ENCODE measurements around the gene PCSK6.
"Not testable (repeated sequence)": the region's sequence is repeated elsewhere in the genome, so short reads cannot be mapped to it uniquely, and the experiment has no call there.

Gene PCSK6

GRCh38 chr15:101303408-101303807, 186.1 kb downstream of the PCSK6 start:
- DNase-seq, result no peak

DNA sequence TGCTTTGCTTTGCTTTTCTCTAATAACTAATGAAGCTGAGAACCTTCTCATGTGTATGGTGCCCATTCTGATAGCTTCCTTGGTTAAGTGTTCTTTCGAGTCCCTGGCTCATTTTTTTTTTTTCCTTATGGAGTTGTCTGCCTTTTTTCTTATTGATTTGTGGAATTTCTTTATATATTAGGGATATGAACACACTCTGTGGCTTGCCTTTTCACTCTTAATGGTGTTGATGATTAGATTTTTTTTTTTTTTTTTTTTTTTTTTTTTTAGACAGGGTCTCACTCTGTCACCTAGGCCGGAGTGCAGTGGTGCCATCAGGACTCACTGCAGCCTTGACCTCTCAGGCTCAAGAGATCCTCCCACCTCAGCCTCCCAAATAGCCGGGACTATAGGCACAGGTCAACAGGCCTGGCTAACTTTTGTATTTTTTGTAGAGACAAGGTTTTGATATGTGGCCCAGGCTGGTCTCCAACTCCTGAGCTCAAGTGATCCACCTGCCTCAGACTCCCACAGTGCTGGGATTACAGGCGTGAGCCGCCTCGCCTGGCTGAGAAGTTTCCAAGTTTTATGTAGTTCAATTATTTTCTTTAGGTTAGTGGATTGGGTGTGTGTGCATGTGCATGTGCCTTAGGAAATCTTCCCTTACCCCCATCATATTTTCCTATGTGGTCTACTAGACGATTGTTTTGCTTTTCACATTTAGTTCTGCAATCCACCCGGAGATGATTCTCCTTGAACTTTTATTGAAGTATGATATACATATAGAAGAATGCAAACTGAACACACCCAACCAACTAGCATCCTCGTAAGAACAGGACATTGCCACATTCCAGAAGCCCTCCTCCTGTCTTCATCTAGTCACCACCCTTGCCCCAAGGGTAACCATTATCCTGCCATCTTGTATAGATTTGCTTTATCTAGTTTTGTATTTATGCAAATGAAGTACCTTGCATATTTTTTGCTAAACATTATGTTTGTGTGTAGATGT, 192.8 kb downstream of the PCSK6 start:
- no peak for DNase-seq

- no peak for DNase-seq
Observed at GRCh38 chr15:101295607-101296161, 193.8 kb downstream of the PCSK6 start.

- peak; percentile 97 for DNase-seq
Observed at GRCh38 chr15:101294731-101295606, 194.5 kb downstream of the PCSK6 start, which contains the start of gene SNRPA1. Gene SNRPA1, minus strand, starts transcription at chr15:101295248. Its CDS starts 70 bp downstream, at chr15:101295178.

DNA sequence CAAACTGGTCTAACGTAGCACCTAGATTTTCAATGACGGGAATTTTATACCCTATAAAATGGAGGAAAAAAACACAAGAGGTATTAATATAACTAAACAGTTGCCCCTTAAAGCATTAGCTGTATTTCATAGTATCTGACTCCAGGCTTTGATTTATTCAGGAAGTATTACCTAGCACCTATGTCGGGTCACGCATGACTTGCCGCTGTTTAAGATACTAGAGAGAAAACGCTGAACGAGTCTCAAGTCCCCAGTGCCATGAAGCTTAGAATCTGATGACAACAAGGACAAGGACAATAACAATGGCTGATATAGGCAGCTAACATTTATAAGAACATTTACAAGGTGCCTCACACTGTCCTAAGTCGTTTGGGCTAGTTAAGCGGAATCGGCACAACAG, 196.4 kb downstream of the PCSK6 start:
- no peak for DNase-seq

- no peak for DNase-seq
Observed at GRCh38 chr15:101288905-101289513, 200.5 kb downstream of the PCSK6 start.

- DNase-seq, result not testable (repeated sequence)
Observed at GRCh38 chr15:101287342-101287741, 202.2 kb downstream of the PCSK6 start.

- no peak for DNase-seq
Observed at GRCh38 chr15:101286471-101287114, 202.9 kb downstream of the PCSK6 start.

DNA sequence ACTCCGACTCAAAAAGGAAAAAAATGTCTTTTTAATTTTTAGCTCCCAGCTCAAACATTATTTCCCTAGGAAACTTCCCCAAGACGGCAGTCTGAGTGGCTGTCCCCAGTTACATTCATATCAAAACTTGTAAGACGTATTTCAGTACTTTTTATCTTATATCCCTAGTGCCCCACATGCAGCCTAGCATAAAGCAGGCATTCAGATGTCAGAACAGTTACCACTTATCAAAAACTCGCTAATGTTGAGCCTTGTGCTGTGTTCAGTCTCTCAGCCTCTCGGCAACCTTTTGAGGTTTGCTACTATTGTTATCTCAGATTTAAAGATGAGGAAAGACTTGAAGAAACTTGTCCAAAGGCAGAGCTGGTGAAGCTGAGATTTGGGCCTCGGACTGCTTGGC, 205.6 kb downstream of the PCSK6 start:
- DNase-seq, result no peak

DNA sequence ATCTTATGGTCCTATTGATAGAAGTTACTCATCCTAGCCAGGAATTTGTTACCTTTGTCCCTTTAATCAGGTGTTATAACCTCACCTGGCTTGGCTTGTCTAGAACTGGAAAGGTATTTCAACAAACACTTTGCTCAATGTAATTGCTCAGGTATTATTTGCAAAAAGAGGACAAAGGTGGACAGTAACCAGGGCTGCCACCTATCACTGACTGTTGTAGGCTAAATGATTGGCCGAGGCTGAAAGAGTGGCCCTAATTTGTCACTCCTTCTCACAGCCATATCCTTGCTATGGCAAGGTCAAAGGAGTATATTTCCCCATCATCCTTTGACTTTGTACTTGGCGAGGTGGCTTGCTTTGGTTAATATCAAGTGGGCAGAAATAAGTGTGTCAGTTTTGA, 209.5 kb downstream of the PCSK6 start:
- DNase-seq, result no peak

DNA sequence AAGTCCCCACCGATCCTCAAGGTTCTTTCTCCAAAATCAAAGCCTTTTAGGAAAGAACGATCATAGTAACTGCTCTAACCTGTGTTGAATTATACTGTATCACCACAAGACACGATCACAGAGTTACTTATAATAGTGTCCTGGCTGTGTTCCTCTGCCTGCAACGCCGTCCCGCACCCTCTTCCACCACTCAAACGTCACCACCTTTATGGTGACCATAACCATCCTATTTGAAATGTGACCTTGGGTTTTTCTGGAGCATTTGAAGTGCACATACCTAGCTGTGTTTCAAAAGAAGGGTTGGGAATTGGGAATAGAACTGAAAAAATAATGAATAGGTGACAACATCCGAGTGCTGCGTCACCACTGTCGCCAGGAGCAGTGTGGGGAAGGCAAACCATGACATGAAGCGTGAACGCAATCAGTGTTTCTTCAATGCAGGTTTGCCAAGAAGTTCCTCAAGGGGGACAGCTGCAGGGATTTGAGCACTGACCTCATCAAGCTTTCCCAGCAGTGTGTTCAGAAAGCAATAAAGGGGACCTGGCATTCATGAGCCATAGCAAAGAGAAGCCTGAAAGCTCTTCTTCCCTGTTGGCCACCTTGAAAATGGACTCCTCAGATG, 211.5 kb downstream of the PCSK6 start:
- no peak for DNase-seq

GRCh38 chr15:101277038-101277822, 212.3 kb downstream of the PCSK6 start, which contains the start of gene SELENOS:
Gene SELENOS, minus strand, starts transcription at chr15:101277485. Its CDS starts 68 bp downstream, at chr15:101277417.
- peak; percentile 88 for DNase-seq

- no peak for DNase-seq
Observed at GRCh38 chr15:101276501-101277037, 212.9 kb downstream of the PCSK6 start.

DNA sequence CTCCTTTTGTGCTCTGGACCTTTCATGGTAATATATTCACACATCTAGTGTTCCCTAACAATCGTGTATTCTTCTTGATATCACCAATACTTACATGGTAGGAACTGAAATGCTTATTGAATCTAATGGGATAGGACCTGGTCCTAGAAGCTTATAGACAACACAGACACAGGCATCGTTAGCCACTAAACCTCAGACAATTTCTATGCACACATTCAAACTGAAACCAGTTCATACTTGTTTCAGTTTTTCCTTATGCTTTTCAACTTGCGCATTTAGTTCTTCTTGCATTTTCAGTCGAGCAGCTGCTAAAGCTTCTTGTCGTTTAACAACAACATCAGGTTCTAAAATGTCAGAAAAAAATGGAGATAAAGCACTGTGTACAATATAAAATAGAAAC, 214.5 kb downstream of the PCSK6 start:
- no peak for DNase-seq

GRCh38 chr15:101273534-101273933, 216.0 kb downstream of the PCSK6 start:
- DNase-seq, result no peak

DNA sequence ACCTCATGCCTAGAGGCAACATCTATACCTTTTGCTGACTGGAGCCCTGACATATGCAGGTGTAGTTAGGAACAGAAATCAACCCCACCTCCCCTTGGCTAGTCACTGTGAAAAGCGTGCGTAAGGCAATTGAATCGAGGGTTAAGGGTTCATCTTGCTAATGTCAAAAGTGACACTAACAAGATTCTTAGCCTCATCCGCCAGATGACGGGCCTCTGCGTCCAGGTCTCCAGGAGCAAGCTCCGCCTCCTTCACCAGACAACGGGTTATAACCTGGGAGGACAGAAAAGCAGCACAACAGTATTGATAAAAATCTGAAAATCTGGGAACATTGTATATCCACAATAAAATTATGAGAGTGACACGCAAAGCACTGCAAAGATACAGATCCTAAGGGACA, 216.9 kb downstream of the PCSK6 start:
- no peak for DNase-seq

DNA sequence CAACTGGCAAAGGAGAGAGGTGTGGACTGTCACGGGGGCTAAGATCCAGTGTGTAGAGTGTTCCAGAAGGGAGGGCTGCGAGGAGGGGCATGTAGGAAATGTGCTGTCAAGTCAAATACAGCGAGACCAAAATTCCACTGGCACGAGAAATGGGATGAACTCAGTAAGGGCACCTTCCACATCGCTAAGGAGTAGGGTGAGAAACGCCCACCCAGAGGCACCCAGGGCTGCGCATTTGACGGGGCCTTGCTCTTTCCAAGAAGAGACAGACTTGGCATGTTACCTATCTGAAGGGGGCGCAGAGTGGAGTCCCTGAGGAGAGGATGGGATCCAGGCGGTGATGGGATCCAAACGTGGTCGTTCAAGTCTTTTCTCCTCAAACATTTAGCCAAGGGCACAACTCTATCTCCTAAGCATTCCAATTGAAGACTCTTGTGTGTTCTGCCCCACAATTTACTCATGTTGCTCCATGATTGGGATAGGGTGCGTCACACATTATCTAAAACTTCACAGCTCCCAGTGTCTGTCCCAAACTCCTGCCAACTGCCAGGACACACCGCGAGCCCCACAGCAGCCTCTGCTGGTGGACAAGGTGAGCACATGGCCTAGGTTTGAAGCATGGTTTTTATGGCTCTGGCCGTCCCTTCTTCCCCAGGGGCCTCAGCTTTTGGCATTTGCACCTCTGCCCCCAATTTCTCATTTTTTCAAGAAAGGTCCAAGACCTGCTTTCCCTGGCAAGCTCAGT, 219.9 kb downstream of the PCSK6 start:
- no peak for DNase-seq

GRCh38 chr15:101267320-101268104, 222.0 kb downstream of the PCSK6 start:
- DNase-seq, result no peak

DNA sequence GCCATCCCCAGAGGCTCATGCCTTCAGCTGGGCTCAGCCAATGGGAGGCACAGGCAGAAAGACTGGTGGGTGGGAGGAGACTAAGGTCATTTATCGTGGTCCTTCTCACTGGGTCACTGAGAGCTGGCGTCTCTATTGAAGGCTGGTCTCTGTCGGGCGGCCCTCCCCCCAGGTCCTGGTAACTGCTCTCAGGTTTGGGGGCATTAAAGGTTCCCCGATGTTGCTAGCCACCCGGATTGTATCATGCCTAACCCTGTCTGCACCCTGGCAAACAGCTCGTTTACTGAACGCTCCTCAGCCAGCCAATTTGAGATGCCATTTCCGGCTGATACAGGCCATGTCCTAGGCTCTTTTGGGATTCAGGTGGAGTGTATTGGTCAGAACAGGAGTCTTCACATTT, 222.7 kb downstream of the PCSK6 start:
- DNase-seq, result no peak
